EL (cell line): ENCODE data around the gene DSTN.

Experiments used
- DNase-seq: peaks from one replicate; pipeline ENCODE4 v3.0.0-alpha.2; 2016

Gene DSTN

DNA sequence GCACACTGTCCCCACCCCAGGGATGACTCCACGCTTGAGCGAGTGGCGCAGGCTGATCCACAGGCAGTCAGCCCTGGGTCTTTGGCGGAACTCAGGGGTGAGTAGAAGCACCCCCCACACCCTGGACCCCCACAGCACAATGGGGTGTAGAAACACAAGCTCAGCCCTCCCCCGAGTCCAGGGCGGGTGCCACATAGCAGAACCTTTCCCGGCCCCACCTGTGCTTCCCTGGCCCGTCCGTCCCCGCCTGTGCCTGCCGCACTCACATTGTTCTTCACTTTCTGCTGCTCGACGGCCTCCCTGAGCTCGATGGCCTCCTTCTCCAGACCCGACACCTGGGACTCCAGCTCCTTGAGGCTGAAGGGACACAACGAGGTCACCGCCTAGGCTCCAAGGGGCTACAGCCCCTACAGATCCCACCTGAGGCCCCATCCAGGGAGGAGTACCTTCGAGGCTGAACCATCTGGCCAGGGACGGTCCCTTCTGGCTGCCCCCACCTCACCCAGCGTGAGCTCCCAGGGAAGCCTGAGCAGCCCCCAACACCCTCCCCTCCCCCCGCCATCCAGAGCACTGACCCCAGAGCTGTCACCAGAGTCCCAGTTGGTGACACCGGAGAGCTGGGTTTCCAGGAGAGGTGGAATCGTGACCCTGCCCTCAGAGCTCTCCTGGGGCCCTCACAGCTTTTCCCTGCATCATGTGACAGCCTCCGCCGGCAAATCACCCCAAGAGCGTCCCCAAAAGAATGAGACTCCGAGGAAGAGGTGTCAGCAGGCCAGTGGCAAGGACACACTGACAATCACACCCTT is 55.6 kb downstream of the DSTN start:
- DNase-seq: no peak

DNA sequence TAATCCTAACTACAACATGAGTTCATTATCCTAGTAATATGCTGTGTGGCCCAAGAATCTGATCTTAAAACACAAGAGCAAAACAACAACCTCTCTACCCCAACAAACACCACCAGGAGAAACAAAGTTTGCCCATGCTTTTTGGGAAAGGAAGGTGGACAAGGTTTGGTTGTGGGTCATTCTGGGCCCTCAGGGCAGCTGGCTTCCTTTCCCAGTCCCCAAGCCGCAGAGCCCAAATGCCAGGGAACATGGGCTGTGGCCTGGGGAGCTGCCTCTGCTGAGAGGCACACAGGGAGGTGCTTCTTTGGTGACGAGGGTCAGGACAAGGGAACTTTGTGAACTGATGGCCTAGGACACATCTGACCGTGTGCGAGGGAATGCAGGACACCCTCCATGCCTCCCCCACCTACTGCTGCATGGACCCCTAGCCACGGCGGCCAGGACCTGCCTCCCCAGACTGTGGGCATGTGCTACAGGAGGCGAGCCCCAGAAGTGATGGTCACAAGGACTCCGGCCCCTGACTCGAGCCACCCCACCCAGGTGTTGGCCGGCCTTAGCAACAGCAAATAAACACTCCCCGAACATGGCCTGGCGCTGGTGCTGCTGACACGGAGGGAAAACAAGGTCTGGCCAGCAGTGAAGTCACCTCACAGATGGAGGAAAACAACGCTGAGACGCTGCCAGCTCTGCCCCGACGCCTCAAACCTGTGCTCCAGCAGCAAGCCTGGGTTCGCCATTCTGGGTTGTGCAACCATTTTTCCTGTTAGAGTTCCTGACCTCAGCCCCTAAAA is 56.5 kb downstream of the DSTN start:
- no peak for DNase-seq

DNA sequence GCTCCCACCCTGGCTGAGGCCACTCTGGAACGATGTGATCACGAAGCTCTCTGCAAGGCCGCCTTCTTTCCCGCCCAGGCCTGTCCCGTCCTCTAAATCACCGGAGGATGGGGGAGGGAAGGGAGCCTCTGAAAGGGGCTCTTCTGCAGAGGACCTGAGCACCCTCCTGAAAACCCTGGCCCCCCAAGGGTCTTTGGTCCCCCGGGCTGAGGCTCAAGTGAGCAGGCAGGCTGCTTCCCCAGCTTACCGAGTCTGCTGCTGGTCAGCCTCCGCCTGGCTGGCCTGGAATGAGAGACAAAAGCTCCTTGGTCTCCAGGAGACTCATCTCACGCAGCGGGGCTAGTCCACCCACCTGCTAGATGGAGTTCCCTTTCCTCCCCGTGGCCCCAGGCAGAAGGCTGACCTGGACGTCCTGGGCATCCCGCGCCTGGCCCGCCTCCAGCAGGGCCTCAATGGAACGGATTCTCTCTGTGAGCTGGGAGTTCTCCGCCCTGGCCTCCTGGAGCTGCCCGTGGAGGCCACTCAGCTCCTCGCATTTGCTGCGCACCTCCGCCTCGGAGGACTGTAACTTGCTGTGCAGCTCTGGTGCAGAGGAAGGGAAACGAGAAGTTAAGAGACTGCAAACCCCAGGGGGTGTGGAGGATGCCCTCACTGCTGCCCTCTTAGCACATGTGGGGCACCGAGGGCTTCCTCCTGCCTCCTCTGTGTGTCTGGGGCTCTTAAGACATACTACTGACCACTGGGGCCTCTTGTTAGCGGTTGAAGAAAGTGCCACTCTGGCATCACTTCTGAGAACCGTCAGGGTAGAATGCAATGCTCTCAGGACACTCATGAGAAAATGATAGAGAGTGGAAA is 57.5 kb downstream of the DSTN start:
- no peak for DNase-seq

DNA sequence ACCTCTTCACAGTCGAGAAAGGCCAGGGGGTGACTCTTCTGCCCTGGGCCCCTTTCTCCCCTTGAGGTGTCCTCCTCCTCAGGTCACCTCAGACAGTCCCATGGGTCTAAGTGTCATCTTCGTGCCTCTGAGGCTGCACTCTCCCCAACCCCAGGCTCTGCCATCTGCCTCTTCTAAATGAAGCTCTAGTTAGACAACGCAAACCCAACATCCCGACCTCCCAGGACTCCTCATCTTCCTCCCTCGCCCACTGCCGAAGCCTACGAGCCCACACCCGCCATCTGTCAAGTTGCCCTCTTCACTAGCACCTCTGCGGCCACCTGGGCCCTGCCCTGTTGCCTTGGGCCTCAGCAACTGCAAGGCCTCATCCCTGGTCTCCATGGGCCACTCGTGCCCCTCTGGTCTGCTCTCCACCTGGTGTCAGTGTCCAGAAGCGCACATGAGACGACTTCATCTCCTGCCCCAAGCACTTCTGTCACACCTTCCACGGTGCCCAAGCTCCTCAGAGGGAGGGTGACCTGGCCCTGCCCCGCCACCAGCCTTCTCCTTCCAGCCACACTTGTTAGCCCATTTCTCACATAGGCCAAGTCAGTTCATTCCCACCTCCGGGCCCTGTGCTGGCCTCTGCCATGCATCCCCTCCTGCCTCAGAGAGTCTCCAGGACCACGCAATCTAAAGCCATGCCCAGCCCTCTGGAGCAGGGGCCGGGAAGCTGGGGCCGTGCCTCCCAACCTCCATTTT is 58.4 kb downstream of the DSTN start:
- no peak for DNase-seq

DNA sequence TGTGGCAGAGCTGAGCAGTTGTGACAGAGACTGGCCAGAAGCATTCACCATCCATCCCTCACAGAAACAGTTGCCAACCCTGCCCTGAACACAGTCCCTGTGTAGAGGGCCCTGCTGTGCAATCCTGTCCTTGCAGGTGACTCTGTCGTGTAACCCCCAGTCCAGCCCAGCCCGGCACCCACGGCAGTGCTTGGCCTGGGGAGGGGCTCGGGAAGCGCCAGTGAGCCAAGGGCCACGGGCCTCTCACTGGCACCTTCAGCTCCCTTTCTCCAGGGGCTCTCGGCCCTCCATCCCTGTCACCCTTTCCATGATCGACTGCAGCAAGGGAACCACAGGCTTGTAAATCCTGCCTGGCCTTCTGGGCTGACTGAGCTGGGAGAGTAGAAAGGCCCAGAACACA is 59.1 kb downstream of the DSTN start:
- DNase-seq: no peak

DNA sequence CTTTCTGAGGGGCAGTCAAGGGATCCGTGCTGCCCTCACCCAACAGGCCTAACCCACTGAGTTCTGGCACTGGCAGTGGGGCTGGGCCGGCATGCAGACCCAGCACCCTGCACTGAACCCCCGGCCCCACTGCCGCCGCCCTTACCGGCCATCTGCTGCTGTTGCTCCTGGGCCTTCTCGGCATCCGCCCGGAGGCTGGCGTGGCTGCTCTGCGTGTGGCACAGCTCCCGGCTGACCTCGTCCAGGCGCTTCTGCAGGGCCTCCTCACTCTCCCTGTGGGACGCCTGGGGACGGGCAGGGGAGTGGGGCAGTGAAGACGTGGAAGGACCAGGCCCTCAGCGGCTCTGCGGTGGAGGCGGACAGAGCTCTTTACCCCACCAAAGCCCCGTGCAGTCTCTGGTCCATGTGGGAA is 59.8 kb downstream of the DSTN start:
- DNase-seq: no peak

DNA sequence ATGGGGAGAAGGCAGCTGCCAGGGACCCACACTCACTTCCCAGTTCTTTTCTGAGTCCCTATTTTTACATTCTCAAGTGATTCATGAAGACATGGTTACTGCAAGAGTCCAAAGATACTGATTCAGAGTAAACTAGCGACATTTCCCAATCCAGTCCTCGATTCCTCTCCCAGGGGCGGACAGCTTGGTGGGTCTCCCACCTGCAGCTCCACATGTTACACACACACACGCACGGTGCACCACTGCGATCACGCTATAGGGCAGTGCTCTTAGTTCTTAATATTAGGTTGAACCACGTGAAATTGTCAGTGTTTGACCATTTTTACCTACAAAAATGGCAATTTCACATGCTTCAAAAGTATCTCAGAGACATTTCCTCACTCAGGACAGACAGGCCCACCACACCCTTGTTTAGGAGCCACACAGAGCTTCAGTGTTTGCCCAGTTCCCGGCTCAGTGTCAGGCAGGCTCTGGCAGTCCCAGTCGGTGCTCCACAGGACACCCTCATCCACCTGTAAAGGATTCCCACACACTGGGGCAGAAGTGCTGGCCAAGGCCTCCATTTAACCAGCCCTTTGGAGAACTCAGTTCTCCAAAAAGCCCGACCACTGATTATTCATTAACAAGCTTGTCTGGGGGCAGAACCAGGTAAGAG is 60.4 kb downstream of the DSTN start:
- DNase-seq: no peak

DNA sequence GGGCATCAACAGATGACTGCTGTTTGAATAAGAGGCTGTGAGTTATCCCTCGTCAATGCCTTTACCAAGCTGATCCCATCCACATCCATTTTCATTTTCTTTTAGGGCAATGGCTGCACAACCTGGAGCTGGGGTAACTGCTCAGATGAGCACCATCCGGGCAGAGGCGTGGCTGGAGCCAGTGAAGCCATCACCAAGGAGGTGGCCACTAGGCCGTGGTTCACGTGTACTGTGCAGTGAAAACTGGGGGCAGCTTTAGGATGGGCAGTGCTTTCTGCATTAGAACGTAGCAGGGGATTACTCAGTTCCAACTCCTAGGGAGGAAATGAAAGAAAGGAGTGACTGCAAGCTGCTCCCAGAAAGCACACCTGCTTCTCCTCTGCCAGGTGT is 60.9 kb downstream of the DSTN start:
- DNase-seq: no peak

DNA sequence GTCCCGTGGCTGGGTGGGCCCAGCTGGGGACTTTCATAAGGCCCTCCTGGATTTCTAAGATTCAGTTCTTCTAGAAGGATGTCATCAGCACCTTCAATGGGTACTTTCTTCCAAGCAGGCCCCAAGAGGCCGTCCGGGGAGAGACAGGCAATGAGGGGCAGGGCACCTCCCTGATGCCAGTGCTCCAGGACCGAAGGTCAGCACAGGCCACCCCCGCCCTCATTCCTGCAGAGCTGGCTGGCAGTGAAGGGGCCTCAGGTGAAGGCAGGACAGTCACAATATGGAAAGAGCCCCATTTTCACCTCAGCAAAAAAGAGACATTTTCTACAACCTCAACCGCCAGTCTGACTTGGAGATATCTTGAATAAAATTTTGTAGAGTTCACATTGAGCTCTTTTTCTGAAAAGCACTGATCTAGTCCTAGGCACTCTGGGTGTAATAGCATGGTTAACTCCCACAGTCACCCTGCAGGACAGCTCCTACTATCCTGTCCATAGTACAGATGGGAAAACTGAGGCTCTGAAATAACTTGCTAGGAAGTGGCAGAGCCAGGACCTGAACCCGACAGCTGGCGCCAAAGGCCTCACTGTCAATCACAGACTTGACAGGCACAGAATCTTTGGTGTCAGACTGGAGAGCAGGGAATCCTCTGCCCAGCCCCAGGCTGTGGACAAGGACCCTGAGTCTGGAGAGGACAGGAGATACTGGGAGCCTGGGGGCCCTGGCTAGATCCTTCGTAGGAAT is 61.9 kb downstream of the DSTN start:
- DNase-seq: no peak

DNA sequence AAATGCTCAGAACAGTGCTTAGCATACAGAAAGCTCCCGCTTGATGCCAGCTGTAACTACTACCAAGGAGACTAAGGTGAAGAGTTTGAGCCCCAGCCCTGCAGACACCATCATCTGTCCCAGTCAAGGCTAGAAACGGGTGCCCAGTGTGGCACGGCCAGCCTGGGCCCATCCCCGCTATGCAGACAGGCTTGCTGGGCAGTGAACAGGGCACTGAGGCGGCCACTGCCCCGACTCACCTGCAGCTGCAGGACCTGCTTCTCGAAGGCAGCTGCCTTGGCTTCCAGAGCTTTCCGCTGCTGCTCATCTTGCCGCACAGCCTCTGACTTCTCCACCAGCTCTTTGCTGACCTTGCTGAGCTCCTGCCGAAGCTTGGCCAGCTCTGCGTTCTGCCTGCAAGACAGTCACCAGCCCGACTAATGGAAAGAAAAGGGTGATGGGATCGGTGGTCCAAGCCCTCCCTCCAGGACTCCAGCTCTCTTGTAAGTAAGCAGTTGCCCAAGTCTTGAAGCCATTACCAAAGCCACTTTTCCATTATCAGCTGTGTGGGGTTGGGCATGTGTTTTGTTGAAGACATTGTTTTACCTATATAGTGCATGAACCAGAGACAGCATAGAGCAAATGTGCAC is 63.5 kb downstream of the DSTN start:
- no peak for DNase-seq

DNA sequence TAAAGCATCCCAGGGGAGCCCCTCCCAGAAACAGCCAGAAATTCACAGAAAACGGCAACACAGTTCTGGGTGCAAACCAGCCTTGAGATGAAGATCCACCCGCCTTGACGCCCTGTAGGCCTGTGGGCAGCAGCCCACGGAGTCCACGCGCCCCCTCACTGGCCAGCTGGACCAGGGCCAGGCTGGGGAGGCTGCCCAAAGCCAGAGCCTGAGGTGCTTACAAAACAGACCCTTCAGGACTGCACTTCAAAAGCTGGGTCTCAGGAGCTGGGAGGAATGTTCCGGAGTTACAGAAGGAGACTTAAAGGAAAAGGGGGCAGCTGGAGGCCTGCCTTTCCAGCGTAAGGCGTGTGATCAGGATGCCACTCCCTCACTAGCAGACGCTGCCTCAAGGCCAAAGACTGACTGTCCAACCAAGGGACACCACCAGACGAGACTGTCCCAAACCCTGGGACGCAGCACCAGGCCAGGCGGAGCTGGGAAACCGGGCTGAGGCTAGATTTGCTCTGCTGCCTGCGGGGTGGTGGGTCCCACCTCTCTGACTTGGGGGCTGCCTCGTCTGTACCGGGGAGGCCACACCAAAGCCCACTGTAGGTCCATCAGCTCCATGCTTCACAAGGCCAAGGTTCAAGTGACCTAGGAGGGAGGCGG is 64.1 kb downstream of the DSTN start:
- DNase-seq: no peak

DNA sequence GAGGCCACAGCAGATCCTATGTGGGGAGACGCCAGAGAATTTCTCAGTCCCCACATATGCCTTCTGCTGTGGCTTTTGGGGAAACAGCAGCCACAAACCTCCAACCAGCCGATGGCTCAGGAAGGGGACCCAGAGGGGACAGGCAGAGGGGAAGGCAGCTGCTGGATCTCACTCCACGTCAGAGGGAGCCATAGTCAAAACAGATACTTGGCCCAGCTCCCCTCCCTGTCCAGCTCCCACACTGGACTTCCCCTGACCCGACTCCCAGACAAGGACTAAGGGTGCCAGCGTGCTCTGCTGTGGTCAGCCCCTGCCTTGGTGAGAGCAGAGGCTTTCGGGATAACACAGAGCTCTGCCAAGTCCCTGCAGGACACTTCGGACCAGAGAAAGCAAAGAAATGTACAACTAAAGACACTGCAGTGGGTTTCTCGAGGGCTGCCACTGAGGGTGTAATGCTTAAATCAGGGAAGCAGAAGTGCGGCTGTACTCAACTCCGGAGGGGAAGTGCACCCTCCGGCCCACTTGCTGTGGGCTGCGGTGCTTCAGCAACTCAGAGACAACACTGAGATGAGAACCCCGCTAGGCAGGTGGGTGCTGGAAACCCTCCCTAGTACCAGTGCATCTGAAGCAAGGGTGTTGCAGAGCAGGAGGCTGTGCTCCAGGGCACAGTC is 64.9 kb downstream of the DSTN start:
- DNase-seq: no peak

DNA sequence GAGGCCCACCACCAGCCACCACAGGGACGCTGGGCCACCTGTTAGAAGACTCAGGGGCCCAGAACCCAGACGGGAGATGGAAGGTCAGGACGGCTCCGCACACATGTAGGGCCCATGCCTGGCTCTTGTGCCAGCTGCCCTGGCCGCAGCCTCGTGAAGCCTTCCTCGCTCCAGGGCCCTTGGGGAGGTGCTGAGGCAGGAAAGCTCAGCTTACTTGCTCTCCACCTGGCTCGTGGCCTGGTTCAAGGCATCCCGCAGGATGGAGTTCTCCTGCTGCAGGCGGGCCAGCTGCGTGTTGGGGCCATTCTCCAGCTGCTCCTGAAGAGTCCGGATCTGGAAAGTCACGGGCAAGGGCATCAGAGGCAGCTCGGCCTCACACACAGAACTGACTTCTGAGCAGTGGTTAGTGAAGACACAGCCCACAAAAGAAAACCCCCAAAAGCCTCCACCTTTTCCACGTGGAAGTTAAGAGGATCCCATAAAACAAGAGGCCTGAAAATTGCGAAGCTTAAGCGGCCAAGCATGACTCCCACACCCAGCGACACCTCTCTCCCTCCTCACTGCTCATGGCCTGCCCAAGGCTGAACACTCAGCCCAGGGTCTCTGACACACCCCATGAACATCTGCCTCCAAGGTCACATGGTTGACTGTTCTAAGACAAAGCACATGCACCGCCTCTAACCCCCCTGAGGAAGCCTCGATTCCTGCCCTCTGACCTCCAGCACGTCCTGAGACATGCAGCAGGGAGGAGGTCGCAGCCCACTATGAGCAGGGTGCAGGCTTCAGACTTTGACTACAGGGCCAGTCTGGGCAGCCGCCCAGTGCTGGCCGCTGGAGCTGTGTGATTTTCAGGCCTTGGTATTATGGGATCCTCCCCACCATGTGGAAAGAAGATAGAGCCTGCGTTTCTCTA is 65.7 kb downstream of the DSTN start:
- no peak for DNase-seq

DNA sequence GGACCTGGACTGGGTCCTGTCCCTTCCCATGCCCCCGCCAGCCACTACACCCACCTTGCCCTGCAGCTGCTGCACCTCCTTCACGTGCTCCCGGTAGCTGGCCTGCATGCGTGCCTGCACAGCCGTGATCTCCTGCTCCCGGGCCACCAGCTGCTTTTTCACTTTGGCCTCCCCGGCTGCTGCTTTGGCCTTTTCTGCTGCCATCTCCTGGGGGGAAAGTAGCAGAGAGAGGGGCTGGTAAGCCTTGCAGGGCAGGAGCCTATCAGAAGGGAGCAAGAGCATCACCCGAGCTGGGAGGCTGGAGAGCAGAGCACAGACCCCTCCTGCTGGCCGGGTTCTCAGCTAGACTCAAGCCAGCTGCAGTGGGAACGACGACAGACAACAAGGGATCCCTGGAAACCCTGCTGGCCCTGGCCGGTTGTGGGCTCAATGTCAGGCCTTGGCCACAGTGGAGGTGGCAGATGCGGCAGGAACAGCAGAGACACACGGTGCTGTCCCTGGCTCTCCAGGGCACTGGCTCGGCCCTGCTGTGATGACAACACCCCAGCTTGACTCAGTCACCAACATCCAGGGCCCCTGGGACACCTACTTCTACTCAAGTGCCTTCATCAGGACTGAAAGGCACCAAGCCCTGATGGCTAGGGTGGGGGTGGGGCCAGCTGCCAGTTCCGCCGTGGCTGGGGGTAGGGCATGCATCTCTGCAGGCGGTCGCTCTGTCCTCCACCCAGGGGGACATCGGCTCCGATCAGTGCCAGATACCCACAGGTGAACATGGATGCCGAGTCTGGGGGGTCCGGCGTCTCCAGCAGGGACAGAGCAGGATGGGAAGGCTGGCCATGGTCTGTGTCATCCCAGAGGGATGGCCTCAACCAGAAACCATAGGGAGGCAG is 66.9 kb downstream of the DSTN start:
- DNase-seq: no peak

DNA sequence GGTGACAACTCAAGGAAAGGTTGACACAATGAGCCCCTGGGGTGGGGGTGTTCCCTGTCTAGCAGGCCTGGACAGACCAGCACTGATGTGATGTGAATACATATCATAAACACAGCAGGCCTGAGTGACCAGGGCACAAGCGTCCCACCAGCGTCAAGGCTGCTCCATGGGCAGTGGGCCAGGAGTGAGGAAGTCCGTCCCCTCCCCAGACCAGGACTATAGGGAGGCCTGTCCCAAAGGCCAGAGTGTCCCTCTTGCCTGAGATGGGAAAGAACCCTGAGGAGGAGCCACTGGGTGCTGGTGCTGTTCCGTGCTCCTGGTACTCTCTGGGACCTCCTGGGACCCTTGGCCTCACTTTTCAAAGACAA is 67.5 kb downstream of the DSTN start:
- no peak for DNase-seq

DNA sequence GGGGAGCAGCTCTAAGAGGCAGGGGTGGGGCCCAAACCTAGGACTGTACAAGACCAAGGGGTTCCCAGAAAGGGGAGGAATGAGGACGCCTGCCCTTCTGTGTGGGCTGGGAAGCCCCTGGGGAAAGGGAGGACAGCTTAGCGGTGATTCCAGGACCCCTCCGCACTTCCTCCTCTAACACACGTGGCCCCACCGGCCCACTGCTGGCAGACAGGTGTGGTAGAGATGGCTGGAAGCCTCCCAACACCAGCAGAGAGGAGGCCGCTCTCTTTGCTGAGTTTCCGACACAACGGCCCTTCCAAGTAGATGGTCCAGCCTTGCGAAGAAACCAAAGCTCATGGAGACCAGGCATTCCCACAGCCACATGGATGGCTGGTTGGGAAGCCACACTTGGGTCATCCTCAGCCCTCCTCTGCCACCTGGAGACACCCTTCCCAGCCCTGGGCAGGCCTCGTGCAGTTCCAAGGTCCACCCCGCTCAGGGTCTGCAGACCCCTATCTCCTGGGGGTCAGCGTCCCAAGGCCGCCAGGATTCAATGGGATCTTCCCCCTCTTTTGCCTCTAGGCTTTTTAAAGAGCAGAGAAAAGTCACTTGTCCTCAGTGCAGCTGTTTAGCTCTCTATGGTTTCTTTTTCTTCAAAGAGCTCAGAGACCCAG is 68.2 kb downstream of the DSTN start:
- DNase-seq: no peak

DNA sequence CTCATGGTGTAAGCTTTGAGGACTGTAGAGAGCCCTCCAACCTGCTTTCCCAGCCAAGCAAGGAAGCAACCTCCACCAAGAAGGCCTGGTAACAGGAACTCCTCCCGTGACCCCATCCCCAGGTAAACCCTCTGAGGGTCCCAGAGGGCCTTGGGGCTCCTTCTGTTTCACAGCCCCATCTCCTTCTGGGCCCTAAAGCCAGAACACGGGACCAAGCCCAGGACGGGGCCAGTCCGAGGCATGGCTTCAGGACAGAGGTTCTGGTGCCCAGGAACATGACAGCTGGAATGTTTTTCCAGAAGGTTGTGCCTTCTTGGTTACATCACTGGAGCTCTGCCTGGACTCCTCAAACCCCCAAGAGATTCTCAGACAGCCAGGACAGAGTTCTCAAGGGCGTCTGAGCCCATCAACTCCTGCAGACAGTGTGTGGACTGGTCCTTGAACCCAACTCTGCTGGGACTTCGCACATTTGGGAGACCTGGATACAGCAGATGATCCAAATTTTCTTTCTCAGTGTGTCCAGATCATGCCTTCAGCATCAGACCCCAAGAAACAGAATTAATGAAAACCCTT is 69.0 kb downstream of the DSTN start:
- no peak for DNase-seq
